Activated naive CD4-positive, alpha-beta T cell treated with Interleukin-2 at 50 U/mL for 16 hours (primary cell): Measurements from ENCODE around the gene NDUFC1.
"Not testable (repeated sequence)": the region's sequence is repeated elsewhere in the genome, so short reads cannot be mapped to it uniquely, and the experiment has no call there.

ENCODE experiments used
- DNase-seq: peaks from one replicate; pipeline ENCODE4 v3.0.0-alpha.2; 2020

The NDUFC1 gene

GRCh38 chr4:139301821-139302611 is at the start of gene NDUFC1:
Gene NDUFC1 (minus strand): TSS chr4:139302477. CDS start chr4:139295798, 6,679 bp downstream.
- peak; percentile 72 for DNase-seq

- DNase-seq = no peak
These were observed 35.3 kb upstream of the NDUFC1 start for GRCh38 chr4:139337612-139338011.

GRCh38 chr4:139333046-139333445 is 30.8 kb upstream of the NDUFC1 start:
- DNase-seq = no peak

GRCh38 chr4:139331185-139331584 is 28.9 kb upstream of the NDUFC1 start:
- no peak for DNase-seq

GRCh38 chr4:139330283-139330682 is 28.0 kb upstream of the NDUFC1 start:
- no peak for DNase-seq

GRCh38 chr4:139329665-139330200 is 27.5 kb upstream of the NDUFC1 start:
- DNase-seq = no peak

- no peak for DNase-seq
These were observed 22.3 kb upstream of the NDUFC1 start for GRCh38 chr4:139324620-139325019.

GRCh38 chr4:139322541-139322940 is 20.3 kb upstream of the NDUFC1 start:
- not testable (repeated sequence) for DNase-seq

- not testable (repeated sequence) for DNase-seq
These were observed 19.8 kb upstream of the NDUFC1 start for GRCh38 chr4:139322070-139322469.

GRCh38 chr4:139319571-139319970 is 17.3 kb upstream of the NDUFC1 start:
- no peak for DNase-seq

- no peak for DNase-seq
These were observed 15.4 kb upstream of the NDUFC1 start for GRCh38 chr4:139317635-139318034.

GRCh38 chr4:139316733-139317132 is 14.5 kb upstream of the NDUFC1 start:
- DNase-seq = no peak

- DNase-seq = no peak
These were observed 13.0 kb upstream of the NDUFC1 start for GRCh38 chr4:139315221-139315675.

GRCh38 chr4:139314047-139314800 is 11.9 kb upstream of the NDUFC1 start:
- no peak for DNase-seq

- DNase-seq = not testable (repeated sequence)
These were observed 11.1 kb upstream of the NDUFC1 start for GRCh38 chr4:139313414-139313813.

- DNase-seq = no peak
These were observed 10.5 kb upstream of the NDUFC1 start for GRCh38 chr4:139312552-139313332.

- DNase-seq = no peak
These were observed 9.6 kb upstream of the NDUFC1 start for GRCh38 chr4:139311909-139312308.

- DNase-seq = no peak
These were observed 2.6 kb upstream of the NDUFC1 start for GRCh38 chr4:139304920-139305319.

- DNase-seq = peak; percentile 98
These were observed 1.0 kb downstream of the NDUFC1 start, which contains the start of gene NAA15 for GRCh38 chr4:139301113-139301820. Gene NAA15 (plus strand): TSS chr4:139301505. CDS start chr4:139301778, 273 bp downstream.

GRCh38 chr4:139300431-139301112 is 1.7 kb downstream of the NDUFC1 start:
- DNase-seq = no peak

- DNase-seq = no peak
These were observed 2.7 kb downstream of the NDUFC1 start for GRCh38 chr4:139299536-139299935.
